PC-3 (cell line): ENCODE results near the gene IRAK1. TPM values are rescaled to one million over a fixed set of nuclear protein-coding genes. Genes with fewer than 3 reads are reported as not detected.
"Not testable (repeated sequence)": the region's sequence is repeated elsewhere in the genome, so short reads cannot be mapped to it uniquely, and the experiment has no call there.

Source experiments
- ATAC-seq: fragments of 200-7000 bp; cut with Tn5 transposase; 2 replicates; pipeline ENCODE4 v1.9.1; 2020; ENCODE audit warnings: mild to moderate bottlenecking, moderate library complexity
- BruUV-seq: library from RNA; stranded (reverse); fragments of 400-500 nt; replicated peaks from 2 replicates; lab custom pipeline; 2021; lab: Mats Ljungman, UMichigan
- CTCF ChIA-PET: fragments of 300-600 bp; sonication (Branson Sonifier 250); formaldehyde crosslinking; loops from one replicate; lab custom pipeline; 2022; ENCODE audit warnings: antibody characterized with exemption; lab: Charles Lee
- POLR2A ChIA-PET: fragments of 300-600 bp; sonication (Branson Sonifier 250); formaldehyde crosslinking; loops from one replicate; lab custom pipeline; 2022; ENCODE audit warnings: antibody characterized with exemption; ENCODE audit not compliant: unreplicated experiment; lab: Charles Lee
- DNase-seq: peaks from one replicate; pipeline ENCODE4 v3.0.0-alpha.2; 2015
- H2AFZ ChIP-seq: fragments of 300-600 bp; sonication (generic); 2 replicates; pipeline ENCODE4 v1.6.0; 2016; ENCODE audit warnings: antibody characterized with exemption, low read length
- H3F3A ChIP-seq: fragments of 300-600 bp; sonication (generic); one replicate; pipeline ENCODE4 v1.6.0; 2017; ENCODE audit warnings: antibody characterized with exemption, low read length, control low read depth, mild to moderate bottlenecking; ENCODE audit not compliant: unreplicated experiment
- H3K27ac ChIP-seq: fragments of 300-600 bp; sonication (generic); 2 replicates; pipeline ENCODE4 v1.5.1; 2016; ENCODE audit warnings: mild to moderate bottlenecking, low read length
- H3K27me3 ChIP-seq: fragments of 300-600 bp; sonication (generic); 2 replicates; pipeline ENCODE4 v1.6.1; 2016; ENCODE audit warnings: low read length, mixed read lengths
- H3K36me3 ChIP-seq: fragments of 300-600 bp; sonication (generic); 2 replicates; pipeline ENCODE4 v1.6.1; 2016; ENCODE audit warnings: low read depth, mixed run types, low read length, mixed read lengths
- H3K4me1 ChIP-seq: fragments of 300-600 bp; sonication (generic); 2 replicates; pipeline ENCODE4 v1.5.1; 2016; ENCODE audit warnings: low read length; ENCODE audit not compliant: insufficient read depth
- H3K4me2 ChIP-seq: fragments of 300-600 bp; sonication (generic); 2 replicates; pipeline ENCODE4 v1.6.0; 2016; ENCODE audit warnings: low read length
- H3K4me3 ChIP-seq: fragments of 300-600 bp; sonication (generic); 2 replicates; pipeline ENCODE4 v1.5.1; 2016; ENCODE audit warnings: mild to moderate bottlenecking, low read length, mixed read lengths
- H3K79me2 ChIP-seq: fragments of 300-600 bp; sonication (generic); 2 replicates; pipeline ENCODE4 v1.6.1; 2017; ENCODE audit warnings: low read length, mixed read lengths
- H3K9ac ChIP-seq: fragments of 300-600 bp; sonication (generic); 2 replicates; pipeline ENCODE4 v1.6.0; 2016; ENCODE audit warnings: mild to moderate bottlenecking, low read length
- H3K9me2 ChIP-seq: fragments of 300-600 bp; sonication (generic); replicated peaks from 2 replicates; pipeline ENCODE4 v1.6.1; 2016; ENCODE audit warnings: mixed run types, low read length, mixed read lengths
- H3K9me3 ChIP-seq: fragments of 300-600 bp; sonication (generic); 2 replicates; pipeline ENCODE4 v1.6.1; 2016; ENCODE audit warnings: low read length, mixed read lengths
- H4K20me1 ChIP-seq: fragments of 300-600 bp; sonication (generic); 2 replicates; pipeline ENCODE4 v1.6.1; 2016; ENCODE audit warnings: low read length, mixed read lengths
- EZH2 ChIP-seq: fragments of 300-600 bp; sonication (generic); IDR thresholded peaks from one replicate; pipeline ENCODE4 v1.6.1; 2017; ENCODE audit warnings: antibody characterized with exemption, mild to moderate bottlenecking, low read length; ENCODE audit not compliant: unreplicated experiment
- EZH2phosphoT487 ChIP-seq: fragments of 300-600 bp; sonication (generic); IDR thresholded peaks from 2 replicates; pipeline ENCODE4 v1.6.1; 2018; ENCODE audit warnings: mild to moderate bottlenecking, antibody characterized with exemption, low read length, borderline replicate concordance
- intact Hi-C: fragments of 100-400 bp; cut with micrococcal nuclease; formaldehyde crosslinking; loops from 2 replicates; pipeline ENCODE4 v1.9.0; 2023
- total RNA-seq: library from RNA; depleted of rRNA; stranded (reverse); fragments of >200 nt; gene quantifications from 2 replicates; pipeline ENCODE4 v1.2.3, GENCODE V29; 2014
- TF ChIP-seq, protein P1 (sequence below): fragments of 300-600 bp; sonication (generic); conservative IDR thresholded peaks from 2 replicates; pipeline ENCODE4 v1.5.1; 2017; ENCODE audit warnings: antibody characterized with exemption, low read depth, mild to moderate bottlenecking, low read length

The IRAK1 gene
- total RNA-seq, 1 experiment from 2014 or later = 366 TPM

DNA sequence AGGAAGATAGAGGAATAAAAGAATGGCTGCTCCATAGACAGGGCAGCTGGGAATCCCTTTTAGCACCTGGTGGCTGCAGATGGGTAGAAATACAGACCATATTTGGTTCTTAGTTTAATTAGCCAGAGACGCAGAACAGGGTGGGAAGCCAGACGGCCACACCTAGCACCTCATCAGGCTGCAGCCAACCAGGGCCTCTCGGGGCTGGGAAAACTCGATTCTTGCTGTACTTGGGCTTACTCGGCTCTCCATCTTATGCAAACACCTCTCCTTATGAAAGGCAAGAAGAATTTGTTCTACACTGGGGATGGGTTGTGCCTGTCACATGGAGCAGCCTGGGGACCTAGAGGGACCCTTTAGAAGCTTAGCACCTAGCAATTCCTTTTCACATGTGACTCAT, 19.7 kb downstream of the IRAK1 start:
- POLR2A ChIA-PET = no interaction called here
- TF ChIP-seq, protein P1, sequence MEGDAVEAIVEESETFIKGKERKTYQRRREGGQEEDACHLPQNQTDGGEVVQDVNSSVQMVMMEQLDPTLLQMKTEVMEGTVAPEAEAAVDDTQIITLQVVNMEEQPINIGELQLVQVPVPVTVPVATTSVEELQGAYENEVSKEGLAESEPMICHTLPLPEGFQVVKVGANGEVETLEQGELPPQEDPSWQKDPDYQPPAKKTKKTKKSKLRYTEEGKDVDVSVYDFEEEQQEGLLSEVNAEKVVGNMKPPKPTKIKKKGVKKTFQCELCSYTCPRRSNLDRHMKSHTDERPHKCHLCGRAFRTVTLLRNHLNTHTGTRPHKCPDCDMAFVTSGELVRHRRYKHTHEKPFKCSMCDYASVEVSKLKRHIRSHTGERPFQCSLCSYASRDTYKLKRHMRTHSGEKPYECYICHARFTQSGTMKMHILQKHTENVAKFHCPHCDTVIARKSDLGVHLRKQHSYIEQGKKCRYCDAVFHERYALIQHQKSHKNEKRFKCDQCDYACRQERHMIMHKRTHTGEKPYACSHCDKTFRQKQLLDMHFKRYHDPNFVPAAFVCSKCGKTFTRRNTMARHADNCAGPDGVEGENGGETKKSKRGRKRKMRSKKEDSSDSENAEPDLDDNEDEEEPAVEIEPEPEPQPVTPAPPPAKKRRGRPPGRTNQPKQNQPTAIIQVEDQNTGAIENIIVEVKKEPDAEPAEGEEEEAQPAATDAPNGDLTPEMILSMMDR = no peak
- TF ChIP-seq EZH2 (no peak), EZH2phosphoT487 (no peak)
- peaks cover 6% of the 10 kb centered on the region; the same call in 1 of the 2 replicates for H3K4me1 ChIP-seq
- no peaks in the 10 kb centered on the region for H3F3A ChIP-seq
- no peaks in the 10 kb centered on the region for H3K9me2 ChIP-seq
- CTCF ChIA-PET = no interaction called here
- H2AFZ ChIP-seq = 0 out of 2 replicates have a peak overlapping the region, but pooled peaks have one; percentile 5
- H3K27ac ChIP-seq = no peak overlapping the region
- peak overlapping the region; percentile 37; the same call in 1 of the 2 replicates for H3K4me3 ChIP-seq
- ATAC-seq (peak; percentile 56), DNase-seq (peak; percentile 5)
- H3K36me3 ChIP-seq = no peaks in the 10 kb centered on the region
- H3K4me2 ChIP-seq = peak overlapping the region; percentile 76
- no TSS peak for BruUV-seq
- H3K79me2 ChIP-seq = no peaks in the 10 kb centered on the region
- H3K9me3 ChIP-seq = no peaks in the 10 kb centered on the region
- intact Hi-C loops = no loop called here
- H4K20me1 ChIP-seq = no peaks in the 10 kb centered on the region
- no peak overlapping the region for H3K9ac ChIP-seq
- H3K27me3 ChIP-seq = no peaks in the 10 kb centered on the region

DNA sequence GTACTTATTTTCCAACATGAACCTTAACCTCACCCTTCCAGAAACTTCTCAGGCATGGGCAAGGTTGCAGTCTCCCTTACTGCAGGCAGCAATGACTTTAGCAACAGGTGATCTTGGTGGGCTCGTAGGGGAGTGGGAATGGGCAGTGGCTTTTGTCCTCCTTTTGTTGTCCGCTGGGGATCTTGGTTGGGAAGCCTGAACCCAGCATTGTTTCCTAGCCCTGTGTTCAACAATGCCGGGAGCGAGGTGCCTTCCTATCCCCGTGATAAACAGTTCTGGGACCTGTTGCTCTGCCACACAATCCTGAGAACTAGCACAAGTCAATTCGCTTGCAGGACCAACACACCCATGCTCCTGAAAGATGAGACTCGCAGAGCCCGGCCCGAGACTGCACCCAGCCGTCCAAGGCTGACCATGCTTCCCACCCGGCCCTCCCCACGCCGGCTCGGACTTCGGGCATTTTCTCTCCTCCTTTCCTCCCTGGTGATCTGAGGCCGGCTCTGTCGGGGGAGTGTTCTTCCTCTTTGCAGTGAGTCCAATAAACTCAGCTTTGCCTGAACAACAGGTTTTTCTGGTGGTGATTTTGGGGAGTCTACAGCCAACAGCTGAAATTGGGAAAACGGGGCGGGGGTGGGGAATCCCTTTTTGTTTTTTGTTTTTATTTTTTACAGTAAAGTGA, 20.2 kb downstream of the IRAK1 start:
- Histone ChIP-seq H3F3A (no peaks in the 10 kb centered on the region), H3K27ac (no peak overlapping the region), H3K4me2 (peak overlapping the region; percentile 76), H3K79me2 (no peaks in the 10 kb centered on the region), H3K9me2 (no peaks in the 10 kb centered on the region), H3K9me3 (no peaks in the 10 kb centered on the region), H3K4me3 (peak overlapping the region; percentile 37; the same call in 1 of the 2 replicates), H3K4me1 (peaks cover 6% of the 10 kb centered on the region; the same call in 1 of the 2 replicates), H3K36me3 (no peaks in the 10 kb centered on the region), H3K27me3 (no peaks in the 10 kb centered on the region), H4K20me1 (no peaks in the 10 kb centered on the region), H2AFZ (0 out of 2 replicates have a peak overlapping the region, but pooled peaks have one; percentile 5), H3K9ac (no peak overlapping the region)
- ATAC-seq (peak; percentile 31; the same call in 1 of the 2 replicates), DNase-seq (peak; percentile 12)
- intact Hi-C loops = no loop called here
- ChIA-PET CTCF (no interaction called here), POLR2A (no interaction called here)
- TF ChIP-seq EZH2 = no peak
- TF ChIP-seq, protein P1 = no peak
- no peak for TF ChIP-seq EZH2phosphoT487
- no TSS peak for BruUV-seq

DNA sequence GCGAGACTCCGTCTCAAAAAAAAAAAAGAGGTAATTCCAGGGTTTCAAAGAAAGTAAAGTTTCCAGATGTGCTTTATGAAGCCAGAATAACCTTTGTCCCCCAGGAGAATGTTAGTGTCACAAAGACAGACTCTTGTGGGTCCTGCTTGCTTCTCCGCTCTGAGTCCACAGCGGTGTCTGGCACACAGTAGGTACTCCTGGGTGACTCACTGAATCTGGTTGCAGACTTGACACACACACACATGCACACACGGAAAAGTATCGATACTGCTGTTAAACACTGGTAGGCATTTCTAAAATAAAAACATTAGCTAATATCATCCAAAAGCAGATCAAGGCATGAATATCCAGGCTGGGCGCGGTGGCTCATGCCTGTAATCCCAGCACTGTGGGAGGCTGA, 24.2 kb downstream of the IRAK1 start:
- H3K4me3 ChIP-seq = no peak overlapping the region
- peaks cover 6% of the 10 kb centered on the region; the same call in 1 of the 2 replicates for H3K4me1 ChIP-seq
- DNase-seq = no peak
- no peaks in the 10 kb centered on the region for H4K20me1 ChIP-seq
- no peak overlapping the region for H3K27ac ChIP-seq
- H2AFZ ChIP-seq = no peak overlapping the region
- TF ChIP-seq, protein P1 = no peak
- TF ChIP-seq EZH2 = no peak
- BruUV-seq = no TSS peak
- ChIA-PET CTCF (no interaction called here), POLR2A (no interaction called here)
- no peaks in the 10 kb centered on the region for H3K36me3 ChIP-seq
- no peak overlapping the region for H3K4me2 ChIP-seq
- no peaks in the 10 kb centered on the region for H3K9me2 ChIP-seq
- no peak overlapping the region for H3K9ac ChIP-seq
- intact Hi-C loops = no loop called here
- no peaks in the 10 kb centered on the region for H3K79me2 ChIP-seq
- H3K27me3 ChIP-seq = no peaks in the 10 kb centered on the region
- H3K9me3 ChIP-seq = no peaks in the 10 kb centered on the region
- H3F3A ChIP-seq = no peaks in the 10 kb centered on the region
- ATAC-seq = no peak

DNA sequence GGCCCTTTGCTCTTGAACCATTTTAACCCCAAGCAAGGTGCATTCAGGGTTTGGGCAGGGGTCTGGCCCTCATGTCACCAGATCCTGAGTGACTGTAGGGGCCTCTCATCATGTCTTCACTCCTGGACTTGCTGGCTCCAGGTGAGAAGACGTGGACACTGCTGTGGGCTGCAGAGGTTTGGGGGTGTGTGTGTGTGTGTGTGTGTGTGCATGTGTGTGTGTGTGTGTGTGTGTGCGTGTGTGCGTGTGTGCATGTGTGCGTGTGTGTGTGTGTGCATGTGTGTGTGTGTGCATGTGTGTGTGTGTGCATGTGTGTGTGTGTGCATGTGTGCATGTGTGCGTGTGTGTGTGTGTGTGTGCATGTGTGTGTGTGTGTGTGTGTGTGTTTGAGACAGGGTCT, 25.3 kb downstream of the IRAK1 start:
- H3K4me2 ChIP-seq, CTCF ChIA-PET, H3K27ac ChIP-seq, H3K9me2 ChIP-seq, H3F3A ChIP-seq, intact Hi-C loops, POLR2A ChIA-PET, H3K4me3 ChIP-seq, H3K27me3 ChIP-seq, DNase-seq, ATAC-seq, H2AFZ ChIP-seq, H3K9ac ChIP-seq, H3K9me3 ChIP-seq, BruUV-seq, H4K20me1 ChIP-seq, H3K79me2 ChIP-seq, H3K4me1 ChIP-seq, H3K36me3 ChIP-seq: not testable (repeated sequence)
